Astrocyte of the spinal cord (primary cell): ENCODE data around the gene IGF2BP1.

Source experiments
- DNase-seq: peaks from one replicate; pipeline ENCODE4 v3.0.0; 2011; ENCODE audit warnings: low read depth, low spot score
- H3K4me3 ChIP-seq: 2 replicates; pipeline ENCODE4 v1.5.1; 2011; ENCODE audit warnings: low read depth, mild to moderate bottlenecking, low read length, moderate library complexity
- CTCF ChIP-seq: IDR thresholded peaks from 2 replicates; pipeline ENCODE4 v1.5.1; 2012; ENCODE audit warnings: low read depth, mild to moderate bottlenecking, low read length, inconsistent platforms
- in situ Hi-C: cut with HindIII; loops from 2 replicates; pipeline ENCODE4 v1.10.0; 2017; ENCODE audit warnings: low sequenced_read_pairs

IGF2BP1 gene

GRCh38 chr17:48997103-48997826, at the start of gene IGF2BP1:
TSS of gene IGF2BP1 (plus strand) at chr17:48997385. CDS start at chr17:48997746, 361 bp downstream.
- H3K4me3 ChIP-seq: peak within 1 kb of the TSS; percentile 88
- in situ Hi-C loops: no loop called here
- TF ChIP-seq CTCF: no peak
- peak; percentile 84 for DNase-seq

GRCh38 chr17:48951572-48951971, 45.6 kb upstream of the IGF2BP1 start:
- DNase-seq: no peak
- TF ChIP-seq CTCF: no peak
- H3K4me3 ChIP-seq: no peak overlapping the region
- in situ Hi-C loops: no loop called here

- no peak overlapping the region for H3K4me3 ChIP-seq
- DNase-seq: no peak
- no peak for TF ChIP-seq CTCF
- in situ Hi-C loops: no loop called here
Observed at GRCh38 chr17:48952904-48953303, 44.3 kb upstream of the IGF2BP1 start.

- in situ Hi-C loops: no loop called here
- DNase-seq: peak; percentile 59
- peak; percentile 83 for TF ChIP-seq CTCF
- H3K4me3 ChIP-seq: no peak overlapping the region
Observed at GRCh38 chr17:48954300-48954755, 42.9 kb upstream of the IGF2BP1 start.

GRCh38 chr17:48960834-48961515, 36.2 kb upstream of the IGF2BP1 start:
- TF ChIP-seq CTCF: no peak
- no peak overlapping the region for H3K4me3 ChIP-seq
- in situ Hi-C loops: no loop called here
- DNase-seq: peak; percentile 17

- peak; percentile 69 for DNase-seq
- in situ Hi-C loops: no loop called here
- TF ChIP-seq CTCF: no peak
- no peak overlapping the region for H3K4me3 ChIP-seq
Observed at GRCh38 chr17:48961516-48962233, 35.5 kb upstream of the IGF2BP1 start.
